KOPT-K1 (cell line): ENCODE data around the gene RAD52.
"Not testable (repeated sequence)": the region's sequence is repeated elsewhere in the genome, so short reads cannot be mapped to it uniquely, and the experiment has no call there.

Experiments used
- H3K27ac ChIP-seq: fragments of 200-600 bp; sonication (generic); 2 replicates; pipeline ENCODE4 v1.5.1; 2016; ENCODE audit warnings: antibody characterized with exemption, mild to moderate bottlenecking, low read depth, low read length; ENCODE audit not compliant: poor library complexity, severe bottlenecking
- H3K36me3 ChIP-seq: fragments of 200-600 bp; sonication (generic); 2 replicates; pipeline ENCODE4 v1.5.1; 2017; ENCODE audit warnings: antibody characterized with exemption, mild to moderate bottlenecking, low read length, moderate library complexity; ENCODE audit not compliant: insufficient read depth
- H3K9me3 ChIP-seq: fragments of 200-600 bp; sonication (generic); 2 replicates; pipeline ENCODE4 v1.5.1; 2017; ENCODE audit warnings: antibody characterized with exemption, low read length, mild to moderate bottlenecking; ENCODE audit not compliant: insufficient read depth, poor library complexity, severe bottlenecking

Gene RAD52

DNA sequence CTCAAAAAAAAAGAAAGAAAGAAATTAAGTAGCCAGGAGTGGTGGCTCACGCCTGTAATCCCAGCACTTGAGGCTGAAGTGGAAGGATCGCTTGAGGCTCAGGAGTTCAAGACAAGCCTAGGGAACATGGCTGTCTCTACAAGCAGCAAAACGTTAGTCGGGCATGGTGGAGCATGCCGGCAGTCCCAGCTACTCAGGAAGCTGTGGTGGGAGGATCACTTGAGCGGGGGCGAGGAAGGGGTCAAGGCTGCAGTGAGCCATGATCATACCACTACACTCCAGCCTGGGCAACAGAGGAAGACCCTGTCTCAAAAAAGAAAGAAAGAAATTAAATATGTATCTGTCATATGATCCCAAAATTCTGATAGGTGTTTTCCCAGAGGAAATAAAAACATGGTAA is 5.3 kb downstream of the RAD52 start:
- Histone ChIP-seq H3K36me3 (peaks cover 42% of the 10 kb centered on the region), H3K27ac (peak overlapping the region; percentile 29), H3K9me3 (no peaks in the 10 kb centered on the region)

DNA sequence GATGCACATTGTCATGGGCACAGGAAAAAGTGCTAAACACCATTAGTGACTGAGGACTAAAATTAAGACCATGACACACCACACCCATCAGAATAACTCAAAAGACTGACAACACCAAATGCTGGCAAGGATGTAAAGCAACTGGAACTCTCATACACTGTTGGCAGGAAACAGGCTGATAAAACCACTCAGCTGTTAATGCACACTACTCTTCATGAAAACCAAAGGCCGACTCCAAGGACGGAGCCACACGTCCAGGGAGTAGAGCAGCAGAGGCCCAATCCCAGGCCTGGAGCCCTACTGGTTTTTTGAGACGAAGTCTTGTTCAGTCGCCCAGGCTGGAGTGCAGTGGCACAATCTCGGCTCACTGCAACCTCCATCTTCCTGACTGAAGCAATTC is 6.4 kb downstream of the RAD52 start:
- peaks cover 54% of the 10 kb centered on the region for H3K36me3 ChIP-seq
- H3K9me3 ChIP-seq = no peaks in the 10 kb centered on the region
- no peak overlapping the region for H3K27ac ChIP-seq

DNA sequence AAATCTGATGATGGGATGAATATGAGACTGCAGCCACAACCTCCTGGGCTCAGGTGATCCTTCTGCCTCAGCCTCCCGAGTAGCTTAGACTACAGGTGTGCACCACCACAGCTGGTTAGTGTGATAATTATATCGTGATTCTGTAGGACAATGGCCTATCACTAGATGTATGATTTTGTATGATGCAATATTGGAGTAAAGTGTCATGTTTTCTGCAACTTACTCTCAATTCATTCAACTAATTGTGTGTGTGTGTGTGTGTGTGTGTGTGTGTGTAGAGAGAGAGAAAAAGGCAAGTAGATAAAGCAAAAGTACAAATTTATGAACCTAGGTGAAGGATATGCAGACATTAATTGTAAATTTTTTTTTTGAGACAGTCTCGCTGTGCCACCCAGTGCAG is 10.7 kb downstream of the RAD52 start:
- Histone ChIP-seq H3K27ac (no peak overlapping the region), H3K36me3 (peaks cover 64% of the 10 kb centered on the region), H3K9me3 (no peaks in the 10 kb centered on the region)

DNA sequence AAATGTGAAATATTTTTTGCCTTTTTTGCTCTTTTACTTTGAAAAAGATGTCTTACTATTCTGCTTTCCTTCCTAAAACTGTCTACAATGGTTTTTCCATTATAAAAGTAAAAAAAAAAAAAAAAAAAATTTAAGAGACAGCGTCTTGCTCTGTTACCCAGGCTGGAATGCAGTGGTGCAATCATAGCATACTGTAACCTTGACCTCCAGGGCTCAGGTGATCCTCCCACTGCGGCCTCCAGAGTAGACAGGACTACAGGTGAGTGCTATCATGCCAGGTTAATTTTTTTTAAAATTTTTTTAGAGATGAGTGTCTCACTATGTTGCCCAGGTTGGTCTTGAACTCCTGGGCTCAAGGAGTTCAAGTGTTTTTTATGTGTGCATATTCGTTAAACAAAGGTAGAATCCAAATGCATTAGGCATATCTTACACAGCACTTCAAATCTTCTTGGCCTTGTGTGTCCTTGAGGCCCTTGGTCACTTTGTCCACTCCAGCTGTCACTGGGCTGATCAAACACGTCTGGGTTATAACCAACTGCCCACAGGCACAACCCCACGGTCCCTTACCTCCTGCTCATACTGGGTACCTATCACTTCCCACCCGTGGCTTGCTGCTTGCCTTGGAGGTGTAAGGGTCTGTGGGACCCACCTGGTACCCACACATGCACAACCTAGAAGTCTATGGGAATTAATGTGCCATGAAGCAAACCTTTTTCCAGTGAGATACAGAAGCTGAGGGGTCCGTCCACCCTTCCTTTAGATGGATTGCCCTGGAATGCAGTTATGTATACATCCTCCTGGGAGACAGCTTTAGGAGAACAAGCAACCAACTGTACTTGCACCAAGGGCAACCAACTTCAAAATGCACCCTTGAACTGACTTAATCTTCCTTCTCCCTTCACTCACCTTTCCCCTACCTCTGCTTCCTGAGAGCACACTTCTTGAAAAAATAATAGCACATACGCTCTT is 12.8 kb downstream of the RAD52 start:
- H3K9me3 ChIP-seq = no peaks in the 10 kb centered on the region

DNA sequence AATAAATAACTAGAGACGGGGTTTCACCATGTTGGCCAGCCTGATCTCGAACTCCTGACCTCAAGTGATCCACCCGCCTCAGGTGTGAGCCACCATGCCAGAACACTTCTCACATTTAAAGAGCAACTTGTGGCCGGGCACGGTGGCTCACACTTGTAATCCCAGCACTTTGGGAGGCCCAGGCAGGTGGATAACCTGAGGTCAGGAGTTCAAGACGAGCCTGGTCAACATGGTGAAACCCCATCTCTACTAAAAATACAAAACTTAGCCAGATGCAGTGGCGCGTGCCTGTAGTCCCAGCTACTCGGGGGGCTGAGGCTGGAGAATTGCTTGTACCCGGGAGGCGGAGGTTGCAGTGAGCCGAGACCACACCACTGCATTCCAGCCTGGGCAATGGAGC is 13.6 kb downstream of the RAD52 start:
- H3K27ac ChIP-seq, H3K9me3 ChIP-seq: not testable (repeated sequence)
- peaks cover 64% of the 10 kb centered on the region for H3K36me3 ChIP-seq

More for the DNA sequence above, 12.8 kb downstream of the RAD52 start:
- Histone ChIP-seq H3K36me3 (peaks cover 57% of the 10 kb centered on the region), H3K27ac (no peak overlapping the region)

DNA sequence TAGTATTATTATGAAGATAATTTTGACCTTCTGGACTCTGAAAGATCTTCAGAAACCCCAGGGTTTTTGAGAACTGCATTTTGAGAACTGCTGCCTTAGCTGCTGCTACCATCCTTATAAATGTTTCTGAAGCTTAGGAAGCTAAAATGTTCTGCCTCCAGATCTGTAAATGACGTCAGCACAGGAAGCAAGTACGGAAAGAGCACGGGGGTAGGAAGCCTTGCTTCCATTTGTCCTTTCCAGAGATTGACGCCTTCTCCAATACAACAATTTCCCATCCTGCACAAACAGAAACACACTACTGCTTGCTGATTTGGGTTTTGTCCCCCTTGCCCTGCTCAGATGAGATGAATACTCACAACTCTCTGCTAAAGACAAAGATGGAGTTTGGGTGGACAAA is 17.9 kb downstream of the RAD52 start:
- no peaks in the 10 kb centered on the region for H3K9me3 ChIP-seq
- no peak overlapping the region for H3K27ac ChIP-seq
- peaks cover 70% of the 10 kb centered on the region for H3K36me3 ChIP-seq

DNA sequence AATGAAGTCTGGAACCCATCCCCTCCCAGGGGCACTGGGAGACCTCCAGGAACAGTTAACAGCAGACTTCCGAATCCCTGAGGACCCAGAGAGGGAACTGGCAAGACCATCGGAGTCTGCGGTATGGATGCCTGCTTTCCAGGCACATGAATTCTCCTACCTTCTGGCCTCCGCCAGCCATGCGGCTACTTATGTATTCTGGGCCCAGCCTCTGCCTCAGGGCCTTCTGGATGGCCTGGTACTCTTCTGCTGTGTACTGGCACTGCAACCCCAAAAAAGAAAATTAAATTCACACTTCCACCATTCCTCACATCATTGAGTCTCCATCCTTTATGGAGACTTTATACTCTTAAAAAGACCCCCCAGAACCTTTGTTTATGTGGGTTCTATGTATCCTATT is 18.4 kb downstream of the RAD52 start:
- no peaks in the 10 kb centered on the region for H3K9me3 ChIP-seq
- peaks cover 70% of the 10 kb centered on the region for H3K36me3 ChIP-seq
- H3K27ac ChIP-seq = no peak overlapping the region

DNA sequence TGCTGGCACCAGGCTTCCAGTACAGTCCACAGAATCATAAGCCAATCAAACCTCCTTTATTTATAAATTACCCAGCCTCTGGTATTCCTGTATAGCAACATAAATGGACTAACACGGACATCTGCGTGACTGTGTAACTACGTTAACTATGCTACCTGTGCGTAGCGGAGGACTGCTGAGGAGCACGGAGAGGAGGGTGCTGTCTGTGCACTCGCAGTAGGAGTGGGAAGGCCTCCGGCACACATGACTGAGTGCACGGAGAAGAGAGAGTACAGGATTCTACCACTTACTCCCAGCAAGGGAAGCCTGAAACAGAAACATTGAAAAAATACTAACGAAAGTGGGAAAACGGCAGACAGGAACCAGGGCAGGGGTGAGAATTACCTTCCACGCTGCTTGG is 22.9 kb downstream of the RAD52 start:
- Histone ChIP-seq H3K27ac (no peak overlapping the region), H3K9me3 (no peaks in the 10 kb centered on the region), H3K36me3 (peaks cover 98% of the 10 kb centered on the region)

DNA sequence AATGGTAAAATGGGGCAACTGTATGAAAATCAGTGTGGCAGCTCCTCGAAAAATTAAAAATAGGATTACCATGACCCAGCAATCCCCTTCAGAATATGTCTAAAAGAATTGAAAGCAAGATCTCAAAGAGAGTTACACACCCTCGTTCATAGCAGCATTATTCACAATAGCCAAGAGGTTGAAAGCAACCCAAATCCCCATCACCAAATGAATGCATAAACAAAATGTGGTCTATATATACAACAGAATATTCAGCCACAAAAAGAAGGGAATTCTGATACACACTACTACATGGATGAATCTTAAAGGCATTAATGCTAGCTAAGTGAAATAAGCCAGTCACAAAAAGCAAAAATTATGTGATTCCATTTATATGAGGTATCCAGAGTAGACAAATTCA is 27.2 kb downstream of the RAD52 start:
- Histone ChIP-seq H3K27ac (no peak overlapping the region), H3K36me3 (peaks cover 99% of the 10 kb centered on the region), H3K9me3 (no peaks in the 10 kb centered on the region)

DNA sequence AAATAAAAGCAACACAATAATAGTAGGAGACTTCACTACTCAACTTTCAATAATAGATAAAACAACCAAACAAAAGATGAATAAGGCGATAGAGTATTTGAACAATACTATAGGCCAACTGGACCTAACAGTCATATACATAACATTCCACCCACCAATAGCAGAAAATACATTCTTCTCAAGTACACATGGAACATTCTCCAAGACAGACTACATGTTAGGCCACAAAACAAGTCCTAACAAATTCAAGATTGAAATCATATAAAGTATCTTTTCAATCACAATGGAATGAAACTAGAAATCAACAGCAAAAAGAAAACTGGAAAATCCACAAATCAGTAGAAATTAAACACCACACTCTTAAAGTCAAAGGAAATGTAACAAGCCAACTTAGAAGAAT is 28.8 kb downstream of the RAD52 start:
- H3K9me3 ChIP-seq = no peaks in the 10 kb centered on the region
- peaks cover 99% of the 10 kb centered on the region for H3K36me3 ChIP-seq
- H3K27ac ChIP-seq = no peak overlapping the region

DNA sequence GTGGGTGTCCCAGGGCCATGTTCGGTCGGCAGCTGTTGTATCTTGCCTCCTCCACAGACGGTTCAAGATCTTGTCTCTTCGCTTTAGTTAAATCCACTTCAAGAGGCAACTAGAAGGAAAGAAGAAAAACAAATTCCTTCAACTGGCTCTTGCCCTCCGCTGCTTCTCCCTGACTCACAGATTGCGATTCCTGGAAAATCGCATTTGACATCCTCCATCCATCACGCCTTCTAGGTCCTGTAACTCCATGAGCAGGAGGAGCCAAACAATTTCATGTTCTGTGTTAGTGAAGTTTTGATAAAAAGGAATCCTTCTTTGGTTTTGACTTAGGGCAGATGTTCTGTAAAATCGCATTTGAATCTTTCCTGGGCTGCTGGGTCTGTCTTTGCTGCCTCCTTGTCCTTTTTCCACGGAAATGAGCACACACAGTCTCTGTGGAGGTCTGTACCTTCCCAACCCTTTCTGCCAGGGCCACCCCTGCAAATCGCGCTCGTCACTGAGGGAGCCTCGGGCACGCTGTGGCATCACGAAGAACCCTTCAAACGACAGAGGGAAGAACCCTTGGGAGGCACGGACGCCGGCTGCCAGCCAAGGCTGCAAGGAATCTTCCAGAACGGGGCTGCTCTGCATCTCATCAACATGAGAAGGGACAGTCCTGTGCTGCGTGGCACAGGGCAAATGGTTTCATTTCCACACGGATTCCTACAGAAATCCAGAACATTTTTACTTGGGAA is 32.6 kb downstream of the RAD52 start:
- Histone ChIP-seq H3K27ac (no peak overlapping the region), H3K36me3 (peaks cover 99% of the 10 kb centered on the region), H3K9me3 (no peaks in the 10 kb centered on the region)

DNA sequence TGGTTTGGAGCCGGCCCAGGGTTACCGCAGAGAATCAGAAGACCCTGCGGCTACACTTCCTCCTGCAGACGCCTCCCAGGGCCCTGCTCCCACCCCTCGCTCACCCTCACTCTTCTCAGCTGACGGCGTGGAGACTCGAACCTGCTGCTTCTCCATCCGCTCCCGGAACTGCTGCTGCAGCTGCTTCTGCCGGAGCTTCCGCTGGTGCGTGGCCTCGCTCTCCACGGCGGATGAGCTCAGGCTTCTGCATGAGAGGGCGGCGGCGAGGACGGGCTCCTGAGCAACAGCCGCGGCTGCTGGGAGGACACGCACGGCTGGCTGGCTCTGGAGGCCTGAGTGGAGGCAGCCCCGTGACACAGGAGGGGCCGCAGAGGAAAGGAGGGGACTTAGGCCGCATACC is 33.3 kb downstream of the RAD52 start:
- Histone ChIP-seq H3K36me3 (peaks cover 99% of the 10 kb centered on the region), H3K9me3 (no peaks in the 10 kb centered on the region), H3K27ac (no peak overlapping the region)

DNA sequence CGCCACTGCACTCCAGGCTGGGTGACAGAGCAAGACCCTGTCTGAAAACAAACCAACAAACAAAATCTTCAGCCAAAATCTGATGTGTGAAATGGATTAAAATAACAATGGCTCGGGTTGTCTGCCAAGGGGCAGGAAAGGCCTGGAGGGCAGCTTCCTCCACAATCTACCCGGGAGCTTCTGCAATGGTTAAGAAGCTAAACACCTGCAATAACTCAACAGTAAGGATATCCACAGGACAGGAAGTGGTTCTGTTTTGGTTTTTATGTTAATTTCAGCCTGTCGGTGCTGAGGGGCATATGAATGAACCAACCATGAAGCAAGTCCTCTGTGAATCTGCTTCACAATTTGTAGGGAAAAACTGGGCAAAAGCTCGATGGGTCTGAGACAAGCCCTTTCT is 34.4 kb downstream of the RAD52 start:
- peak overlapping the region; percentile 50 for H3K27ac ChIP-seq
- peaks cover 99% of the 10 kb centered on the region for H3K36me3 ChIP-seq
- H3K9me3 ChIP-seq = no peaks in the 10 kb centered on the region

DNA sequence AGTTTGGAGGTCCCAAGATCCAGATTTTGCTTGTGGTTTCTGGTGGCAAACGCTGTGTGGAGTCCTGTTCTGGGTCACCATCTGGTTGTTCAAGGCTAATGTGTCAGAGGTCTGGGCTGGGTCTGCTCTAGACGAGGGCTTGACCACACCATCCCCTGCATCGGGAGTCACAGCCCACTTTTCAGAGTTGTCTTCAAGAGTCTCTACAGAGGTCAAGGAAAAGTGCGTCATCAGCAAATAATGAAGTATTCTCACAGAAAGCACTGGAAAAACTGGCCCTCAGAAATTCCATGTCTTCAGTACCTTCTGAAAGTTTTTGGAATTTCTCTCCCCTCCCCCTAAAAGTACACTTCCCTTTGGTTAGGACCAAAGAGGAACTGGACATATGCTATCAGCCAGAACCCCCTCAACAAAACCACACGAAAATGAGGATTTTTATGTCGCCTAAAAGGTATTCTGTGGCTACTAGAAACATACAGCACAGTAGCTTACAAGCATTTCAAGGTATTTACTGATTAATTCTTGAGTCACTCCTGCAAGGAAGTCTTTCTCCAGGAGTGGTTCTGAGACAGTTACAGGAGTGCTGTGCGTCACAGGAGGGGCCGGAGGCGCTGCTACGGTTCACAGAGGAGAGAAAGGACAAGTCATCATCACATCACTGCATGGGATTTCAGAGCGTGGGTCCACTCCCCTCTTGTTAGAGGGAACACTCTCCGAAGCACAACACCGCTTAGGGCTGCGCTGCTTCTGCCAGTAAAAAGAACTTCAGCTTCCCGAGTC is 35.4 kb downstream of the RAD52 start:
- no peaks in the 10 kb centered on the region for H3K9me3 ChIP-seq
- peak overlapping the region; percentile 50 for H3K27ac ChIP-seq
- H3K36me3 ChIP-seq = peaks cover 99% of the 10 kb centered on the region
